Activated T-helper 17 cell treated with anti-CD3 and anti-CD28 coated beads, Interleukin-2, amount 50 U/mL, for 72 hours (primary cell): ENCODE data around the gene MFSD6L. TPM values are rescaled to one million over a fixed set of nuclear protein-coding genes. Genes with fewer than 3 reads are reported as not detected.
"Not testable (repeated sequence)": the region's sequence is repeated elsewhere in the genome, so short reads cannot be mapped to it uniquely, and the experiment has no call there.

Experiments
- ATAC-seq: fragments of 150-1000 bp; cut with Tn5 transposase; replicated peaks from 2 replicates; pipeline ENCODE4 v1.10.0; 2021; ENCODE audit warnings: mild to moderate bottlenecking, moderate library complexity
- H3K27ac Mint-ChIP-seq: one replicate; pipeline ENCODE4 v1.8.0; 2022; ENCODE audit warnings: mixed read lengths
- H3K27me3 Mint-ChIP-seq: one replicate; pipeline ENCODE4 v1.8.0; 2022; ENCODE audit warnings: mixed read lengths
- H3K36me3 Mint-ChIP-seq: one replicate; pipeline ENCODE4 v1.8.0; 2022; ENCODE audit warnings: low read depth, mild to moderate bottlenecking, mixed read lengths
- H3K4me1 Mint-ChIP-seq: one replicate; pipeline ENCODE4 v1.8.0; 2022; ENCODE audit warnings: mixed read lengths
- H3K4me3 Mint-ChIP-seq: one replicate; pipeline ENCODE4 v1.8.0; 2022; ENCODE audit warnings: mild to moderate bottlenecking, mixed read lengths
- H3K9me3 Mint-ChIP-seq: one replicate; pipeline ENCODE4 v1.8.0; 2022; ENCODE audit warnings: mixed read lengths
- total RNA-seq, 2 donors: library from RNA; stranded (reverse); gene quantifications; one replicate each; pipeline ENCODE4 v1.2.3, GENCODE V29; 2022

MFSD6L gene
- total RNA-seq, 2 donors from 2014 or later: 0.87 to 0.91 TPM

DNA sequence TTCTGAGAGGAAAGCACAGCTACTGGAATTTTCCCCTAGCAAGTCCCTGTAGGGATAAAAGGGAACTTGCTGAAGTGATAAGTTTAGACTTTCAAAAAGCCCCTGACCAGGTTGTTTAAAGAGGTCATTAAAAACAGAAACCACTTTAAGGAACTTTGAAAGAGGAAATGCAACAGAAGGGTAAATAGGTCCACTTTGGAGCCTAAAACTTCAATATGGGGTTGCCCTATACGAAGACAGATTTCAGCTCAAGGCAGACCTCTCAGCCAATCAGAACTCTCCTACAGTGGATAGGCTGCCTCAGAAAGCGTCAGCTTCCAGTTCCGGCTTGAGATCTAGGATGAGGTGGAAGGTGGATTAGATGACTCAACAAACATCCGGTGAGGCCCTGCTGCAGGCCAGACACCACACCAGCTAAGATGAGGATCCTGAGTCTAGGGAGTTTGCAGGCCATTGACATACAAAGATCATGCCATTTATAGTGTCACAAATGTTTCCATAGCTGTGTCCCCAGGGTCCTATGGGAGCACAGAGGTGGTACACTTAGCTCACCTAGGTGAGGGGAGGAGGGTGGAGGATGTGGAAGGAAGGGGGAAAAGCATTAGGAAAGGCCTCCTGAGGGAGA lies 7.9 kb upstream of the MFSD6L start:
- H3K27ac Mint-ChIP-seq: peak overlapping the region; percentile 74
- H3K9me3 Mint-ChIP-seq: peaks cover 17% of the 10 kb centered on the region
- H3K4me1 Mint-ChIP-seq: peaks cover 11% of the 10 kb centered on the region
- peak; percentile 93 for ATAC-seq
- H3K36me3 Mint-ChIP-seq: peaks cover 13% of the 10 kb centered on the region
- peak overlapping the region; percentile 30 for H3K4me3 Mint-ChIP-seq
- H3K27me3 Mint-ChIP-seq: peaks cover 14% of the 10 kb centered on the region

DNA sequence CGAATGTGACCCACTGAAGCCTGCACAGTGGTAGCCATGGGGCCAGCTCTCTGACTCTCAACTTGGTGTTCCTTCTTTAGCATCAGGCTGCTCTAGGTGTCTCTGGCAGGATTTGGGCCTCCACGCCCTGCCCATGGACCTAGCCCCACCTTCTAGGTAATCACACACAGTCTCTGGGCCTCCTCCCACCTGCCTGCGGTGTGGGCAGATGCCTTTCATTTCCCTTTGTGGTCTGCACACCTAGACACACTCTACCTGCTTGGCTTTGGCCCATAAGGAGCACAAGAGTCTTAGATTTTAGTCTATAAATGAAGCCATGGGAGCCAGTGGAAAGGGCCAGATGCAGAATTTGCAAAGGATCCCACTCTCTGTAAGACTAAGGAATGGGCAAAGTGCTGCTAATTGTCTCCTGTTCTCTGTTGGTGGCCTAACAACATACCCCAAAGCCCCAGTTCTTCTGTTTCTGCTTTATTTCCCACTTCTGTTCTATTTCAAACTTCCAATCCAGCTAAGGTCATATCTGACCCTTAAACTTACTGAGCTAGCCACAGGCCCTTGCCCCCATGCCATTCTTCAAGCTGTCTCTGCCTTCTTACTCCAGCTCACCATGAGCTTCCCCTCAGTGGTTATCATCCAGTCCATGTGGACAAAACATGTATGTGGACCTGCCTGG lies 7.2 kb upstream of the MFSD6L start:
- Mint-ChIP-seq H3K36me3 (peaks cover 6% of the 10 kb centered on the region), H3K27ac (peak overlapping the region; percentile 74), H3K4me3 (peak overlapping the region; percentile 30), H3K4me1 (peaks cover 11% of the 10 kb centered on the region), H3K27me3 (peaks cover 14% of the 10 kb centered on the region), H3K9me3 (peaks cover 17% of the 10 kb centered on the region)
- no peak for ATAC-seq

DNA sequence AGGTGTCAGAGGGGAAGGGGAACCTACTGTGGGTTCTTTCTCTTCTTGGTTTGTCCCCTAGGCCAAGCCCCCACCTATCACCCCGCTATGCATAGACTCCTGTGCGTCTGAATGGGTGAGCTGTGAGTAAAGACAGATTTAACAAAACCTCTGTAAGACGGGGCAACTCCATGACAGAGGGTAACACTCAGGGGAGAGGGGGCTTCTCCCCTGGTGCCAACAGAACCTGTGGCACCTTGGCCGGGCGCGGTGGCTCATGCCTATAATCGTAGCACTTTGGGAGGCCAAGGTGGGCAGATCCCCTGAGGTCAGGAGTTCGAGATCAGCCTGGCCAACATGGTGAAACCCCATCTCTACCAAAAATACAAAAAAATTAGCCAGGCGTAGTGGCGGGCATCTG lies 6.2 kb upstream of the MFSD6L start:
- Mint-ChIP-seq H3K4me1 (peaks cover 11% of the 10 kb centered on the region), H3K9me3 (peaks cover 17% of the 10 kb centered on the region), H3K27me3 (peaks cover 14% of the 10 kb centered on the region)
- H3K27ac Mint-ChIP-seq, H3K36me3 Mint-ChIP-seq, ATAC-seq, H3K4me3 Mint-ChIP-seq: not testable (repeated sequence)

DNA sequence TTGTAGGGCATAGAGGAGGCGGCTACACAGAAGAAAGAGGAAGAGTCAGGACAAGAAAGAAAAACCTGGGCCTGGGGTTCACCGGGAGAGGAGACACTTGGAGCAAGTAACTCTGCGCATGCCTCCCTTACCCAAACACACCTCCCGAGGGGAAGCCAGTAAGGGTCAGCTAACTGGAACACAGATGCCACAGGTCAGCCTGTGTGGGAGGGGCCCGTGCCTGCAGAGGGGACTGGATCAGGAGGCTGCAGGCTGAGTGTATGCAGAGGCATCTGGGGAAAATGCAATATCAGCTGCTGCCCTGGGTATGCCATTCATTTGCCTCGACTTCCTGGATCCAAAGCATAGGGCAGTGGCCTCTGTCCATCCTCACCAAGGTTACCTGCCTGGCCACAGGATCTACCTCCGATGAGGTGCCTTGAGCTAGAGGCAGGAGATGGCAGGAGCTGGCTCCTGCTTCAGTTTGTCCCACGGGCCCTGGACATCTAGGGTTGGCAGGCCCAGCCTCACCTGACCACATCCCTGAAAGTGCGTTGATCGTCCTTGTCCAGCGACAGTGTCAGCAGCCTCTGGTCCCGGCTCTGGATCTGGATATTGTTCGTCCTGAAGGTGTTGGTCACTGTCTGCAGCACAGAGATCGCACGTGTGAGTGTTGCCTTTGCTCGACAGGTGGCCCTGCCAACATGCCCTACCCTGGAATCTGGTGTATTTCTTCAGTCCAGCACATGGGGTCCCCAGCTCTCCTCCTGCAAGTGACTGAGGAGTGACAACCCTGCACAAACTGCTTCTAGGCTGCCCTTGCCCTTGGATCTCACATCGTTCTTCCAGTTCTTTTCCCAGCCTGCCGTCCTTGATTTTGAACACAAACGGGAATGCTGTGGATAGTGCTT lies 4.6 kb upstream of the MFSD6L start:
- Mint-ChIP-seq H3K4me1 (peaks cover 11% of the 10 kb centered on the region), H3K27ac (peak overlapping the region; percentile 63), H3K9me3 (peaks cover 13% of the 10 kb centered on the region), H3K36me3 (peaks cover 5% of the 10 kb centered on the region), H3K27me3 (peaks cover 14% of the 10 kb centered on the region), H3K4me3 (no peak overlapping the region)
- ATAC-seq: no peak

DNA sequence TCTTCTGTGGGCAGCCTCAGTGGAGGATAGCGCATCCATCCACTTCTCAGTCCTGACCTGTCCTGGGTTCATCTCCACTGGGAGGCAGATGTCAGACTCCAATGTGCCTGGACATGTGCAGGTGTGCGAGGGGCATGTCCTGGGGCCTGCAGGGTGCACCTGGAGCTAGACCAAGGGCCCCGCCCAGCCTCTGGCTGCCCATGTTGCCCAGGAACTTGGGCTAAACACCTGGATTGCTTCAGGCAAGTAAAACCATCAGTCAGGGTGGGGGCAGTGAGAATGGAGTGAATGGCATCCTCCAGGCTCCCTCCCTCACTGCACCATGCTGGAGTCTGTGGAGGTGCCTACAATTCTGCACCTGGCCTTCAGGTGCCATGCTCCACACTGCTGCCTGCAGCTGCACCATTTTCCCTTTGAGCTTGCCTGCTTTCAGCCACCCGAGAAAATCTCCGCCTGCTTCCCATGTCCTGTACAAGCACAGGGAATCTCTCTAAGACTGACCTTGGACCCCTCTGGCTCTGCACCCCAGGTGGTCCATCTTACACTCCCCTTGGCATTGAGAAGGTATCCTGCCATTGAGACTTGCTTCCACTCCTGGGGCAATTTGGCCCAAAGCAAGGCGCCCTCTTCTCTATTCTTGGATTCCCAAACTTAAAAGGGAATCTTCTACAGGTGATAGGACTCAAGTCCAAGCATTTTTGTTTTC lies 2.1 kb upstream of the MFSD6L start:
- no peaks in the 10 kb centered on the region for H3K4me1 Mint-ChIP-seq
- H3K27me3 Mint-ChIP-seq: no peaks in the 10 kb centered on the region
- no peak for ATAC-seq
- no peak overlapping the region for H3K27ac Mint-ChIP-seq
- no peaks in the 10 kb centered on the region for H3K9me3 Mint-ChIP-seq
- H3K4me3 Mint-ChIP-seq: no peak overlapping the region
- H3K36me3 Mint-ChIP-seq: no peaks in the 10 kb centered on the region

DNA sequence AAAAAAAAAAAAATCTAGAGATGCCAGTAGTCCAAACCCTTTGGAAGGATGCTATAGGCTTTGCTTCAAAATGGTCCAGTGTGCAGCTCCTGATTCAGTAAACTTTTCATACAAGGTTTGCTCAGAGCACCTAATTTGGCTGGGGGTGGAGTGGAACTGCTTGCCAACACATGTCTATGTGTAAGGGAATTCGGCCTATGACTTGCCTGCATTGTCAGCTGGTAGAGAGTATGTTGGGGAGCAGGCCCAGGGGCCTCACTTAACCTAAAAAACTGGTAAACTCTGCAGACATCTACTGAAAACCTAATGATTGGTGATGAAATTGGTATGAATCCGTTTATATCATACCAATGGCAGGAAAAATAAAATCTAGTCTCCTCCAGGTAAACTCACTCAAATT lies 1.5 kb upstream of the MFSD6L start:
- H3K27me3 Mint-ChIP-seq: no peaks in the 10 kb centered on the region
- H3K36me3 Mint-ChIP-seq: no peaks in the 10 kb centered on the region

DNA sequence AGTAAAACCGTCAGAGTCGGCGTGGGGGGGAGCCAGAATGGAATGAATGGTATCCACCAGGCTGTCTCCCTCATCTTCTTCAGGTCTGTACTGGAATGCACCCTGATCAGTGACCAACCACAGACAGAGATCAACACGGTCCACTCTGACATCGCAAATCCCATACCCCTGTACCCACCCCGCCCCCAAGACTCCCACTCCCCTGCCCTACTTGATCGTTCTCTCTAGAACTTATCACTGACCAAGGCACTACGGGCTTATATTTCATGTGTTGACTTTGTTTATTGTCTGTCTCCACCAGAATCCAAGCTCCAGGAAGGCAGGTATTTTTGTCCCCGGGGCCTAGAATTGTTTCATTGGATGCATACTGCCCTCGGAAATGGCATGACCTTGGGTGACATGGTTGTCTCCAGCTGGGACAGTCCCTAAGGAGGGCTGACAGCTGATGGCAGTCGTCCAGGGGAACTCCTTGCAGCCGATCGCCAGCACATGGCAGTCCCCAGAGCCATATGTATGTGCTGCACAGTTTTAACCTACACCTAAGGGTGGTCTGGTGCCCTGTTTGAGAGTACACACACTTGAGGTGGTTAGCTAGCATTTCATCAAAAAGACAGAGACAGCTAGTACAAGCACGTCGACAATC lies 526 bp upstream of the MFSD6L start:
- no peak for ATAC-seq
- H3K4me3 Mint-ChIP-seq: no peak overlapping the region
- H3K27me3 Mint-ChIP-seq: no peaks in the 10 kb centered on the region
- no peaks in the 10 kb centered on the region for H3K36me3 Mint-ChIP-seq
- H3K4me1 Mint-ChIP-seq: no peaks in the 10 kb centered on the region
- H3K27ac Mint-ChIP-seq: no peak overlapping the region
- no peaks in the 10 kb centered on the region for H3K9me3 Mint-ChIP-seq

More for the DNA sequence above, 1.5 kb upstream of the MFSD6L start:
- ATAC-seq: no peak
- no peak overlapping the region for H3K4me3 Mint-ChIP-seq
- no peak overlapping the region for H3K27ac Mint-ChIP-seq
- no peaks in the 10 kb centered on the region for H3K4me1 Mint-ChIP-seq
- no peaks in the 10 kb centered on the region for H3K9me3 Mint-ChIP-seq

DNA sequence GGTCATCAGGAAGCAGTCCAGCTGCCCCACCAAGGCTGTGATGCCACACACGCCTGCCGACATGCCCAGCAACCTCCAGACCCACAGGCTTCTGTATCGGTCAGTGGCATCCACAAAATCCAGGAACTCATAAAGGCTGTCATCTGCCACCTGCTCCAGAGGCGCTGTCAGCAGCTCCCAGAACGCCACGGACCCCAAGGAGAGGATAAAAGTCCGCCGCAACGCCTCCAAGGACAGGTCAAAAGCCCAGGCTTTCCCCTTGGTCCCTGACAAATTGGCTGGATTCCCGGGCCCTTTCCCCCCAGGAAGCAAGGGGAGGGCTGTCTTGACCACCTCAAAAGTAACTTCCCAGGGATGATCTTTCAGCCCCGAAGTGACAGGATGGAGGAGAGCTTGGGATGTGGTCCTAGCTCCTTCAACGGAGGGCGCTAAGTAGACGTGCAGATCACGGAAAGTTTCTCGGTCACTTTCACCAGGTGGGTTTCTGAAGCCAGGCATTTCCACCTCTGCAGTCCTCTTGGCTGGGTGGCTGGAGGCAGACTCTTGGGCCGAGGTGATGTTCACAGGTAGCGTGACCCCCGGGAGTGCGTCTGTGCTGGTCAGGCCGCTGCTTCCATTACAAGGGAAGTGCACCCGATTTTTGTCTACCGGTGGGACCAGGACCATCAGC lies 854 bp downstream of the MFSD6L start:
- H3K27me3 Mint-ChIP-seq: no peaks in the 10 kb centered on the region
- H3K36me3 Mint-ChIP-seq: no peaks in the 10 kb centered on the region
- H3K27ac Mint-ChIP-seq: no peak overlapping the region
- no peaks in the 10 kb centered on the region for H3K9me3 Mint-ChIP-seq
- no peaks in the 10 kb centered on the region for H3K4me1 Mint-ChIP-seq
- ATAC-seq: no peak
- H3K4me3 Mint-ChIP-seq: no peak overlapping the region

DNA sequence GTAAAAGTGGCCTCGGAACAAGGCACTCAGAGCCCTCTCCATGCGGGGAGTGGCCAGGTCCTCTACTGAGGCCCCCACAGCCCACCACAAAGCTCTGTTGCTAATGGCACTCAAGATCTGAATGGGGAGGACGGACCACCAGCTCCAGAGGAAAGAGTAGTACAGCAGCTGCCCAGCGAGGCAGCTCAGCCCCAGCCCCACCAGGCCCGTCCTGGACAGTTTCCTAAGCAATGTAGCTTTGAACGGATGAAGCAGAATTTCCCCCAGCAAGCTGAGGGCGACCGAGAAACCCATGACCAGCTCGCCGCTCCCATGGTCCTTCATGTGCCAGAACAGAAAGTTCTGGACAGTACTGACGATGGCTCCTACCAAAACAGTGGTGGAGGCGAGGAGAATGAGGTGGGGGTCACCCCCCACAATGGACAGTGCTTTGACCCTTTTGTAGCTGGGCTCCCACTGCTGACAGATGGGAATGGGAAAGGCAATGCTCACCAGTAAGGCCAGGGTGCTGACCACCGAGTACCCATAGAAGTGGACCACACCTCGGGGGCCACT lies 1.5 kb downstream of the MFSD6L start:
- no peak for ATAC-seq
- no peak overlapping the region for H3K27ac Mint-ChIP-seq

DNA sequence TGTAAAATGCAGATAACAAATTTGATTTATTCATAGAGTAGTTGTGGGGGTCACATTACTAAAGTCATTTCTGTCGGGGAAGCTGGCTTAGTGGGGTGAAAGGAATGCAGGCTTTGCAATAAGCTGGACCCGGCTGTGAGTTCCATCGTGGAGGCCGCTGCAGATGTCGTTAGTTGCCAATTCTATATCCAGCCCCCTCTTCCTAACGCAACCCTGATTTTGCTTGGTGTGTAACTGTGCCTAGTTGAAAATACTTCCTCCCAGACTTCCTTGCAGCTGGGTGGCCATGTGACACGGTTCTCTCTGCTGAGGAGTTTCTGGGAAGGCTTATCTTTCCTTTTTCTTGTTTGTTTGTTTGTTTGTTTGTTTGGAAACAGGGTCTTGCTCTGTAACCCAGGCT lies 4.5 kb downstream of the MFSD6L start:
- no peak for ATAC-seq
- no peak overlapping the region for H3K27ac Mint-ChIP-seq
- H3K27me3 Mint-ChIP-seq: peaks cover 3% of the 10 kb centered on the region
- H3K4me3 Mint-ChIP-seq: no peak overlapping the region
- no peaks in the 10 kb centered on the region for H3K36me3 Mint-ChIP-seq
- H3K9me3 Mint-ChIP-seq: no peaks in the 10 kb centered on the region
- H3K4me1 Mint-ChIP-seq: no peaks in the 10 kb centered on the region

More for the DNA sequence above, 1.5 kb downstream of the MFSD6L start:
- H3K27me3 Mint-ChIP-seq: no peaks in the 10 kb centered on the region
- H3K9me3 Mint-ChIP-seq: no peaks in the 10 kb centered on the region
- H3K36me3 Mint-ChIP-seq: no peaks in the 10 kb centered on the region
- H3K4me1 Mint-ChIP-seq: no peaks in the 10 kb centered on the region
- no peak overlapping the region for H3K4me3 Mint-ChIP-seq

DNA sequence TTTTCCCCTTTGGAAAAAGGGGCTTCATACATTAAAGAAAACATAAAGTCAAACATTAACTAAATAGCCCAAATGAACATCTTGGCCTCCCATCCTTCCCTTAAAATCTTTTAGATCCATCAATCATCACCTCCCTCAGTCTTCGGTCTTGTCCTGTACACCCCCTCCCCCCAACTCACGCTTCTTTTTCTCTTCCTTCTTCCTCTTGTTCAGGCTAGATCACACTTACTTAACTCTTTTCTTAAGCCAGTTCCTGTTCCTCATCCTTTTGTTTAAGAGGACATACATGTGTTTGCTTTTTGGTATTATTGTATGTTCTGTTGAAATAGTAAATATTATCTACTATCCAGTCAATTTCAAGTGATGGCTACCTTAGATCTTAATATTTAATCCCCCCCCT lies 5.5 kb downstream of the MFSD6L start:
- Mint-ChIP-seq H3K27me3 (peaks cover 3% of the 10 kb centered on the region), H3K27ac (peak overlapping the region; percentile 4), H3K9me3 (no peaks in the 10 kb centered on the region), H3K4me1 (no peaks in the 10 kb centered on the region), H3K36me3 (no peaks in the 10 kb centered on the region), H3K4me3 (no peak overlapping the region)
- ATAC-seq: no peak

DNA sequence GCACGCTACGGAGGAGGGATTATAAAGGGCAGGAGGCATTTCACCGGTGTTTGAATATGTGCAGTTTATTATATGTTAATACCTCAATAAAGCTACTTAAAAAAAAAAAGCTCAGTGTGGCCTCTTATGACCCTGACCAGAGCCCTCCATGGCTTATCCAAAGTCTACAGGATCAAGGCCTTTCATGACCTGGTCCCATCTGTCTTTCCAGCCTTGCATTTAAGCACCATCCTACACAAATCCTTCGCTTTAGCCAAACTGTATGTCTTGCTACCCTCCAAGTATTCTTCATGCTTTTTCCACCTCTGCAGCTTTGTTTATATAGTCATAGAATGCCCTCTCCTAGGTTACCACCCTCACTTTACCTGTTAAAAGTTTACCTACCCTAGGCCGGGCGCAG lies 6.5 kb downstream of the MFSD6L start:
- no peak overlapping the region for H3K27ac Mint-ChIP-seq
- ATAC-seq: no peak
- peaks cover 9% of the 10 kb centered on the region for H3K27me3 Mint-ChIP-seq
- no peaks in the 10 kb centered on the region for H3K36me3 Mint-ChIP-seq
- no peaks in the 10 kb centered on the region for H3K9me3 Mint-ChIP-seq
- no peak overlapping the region for H3K4me3 Mint-ChIP-seq
- H3K4me1 Mint-ChIP-seq: no peaks in the 10 kb centered on the region

DNA sequence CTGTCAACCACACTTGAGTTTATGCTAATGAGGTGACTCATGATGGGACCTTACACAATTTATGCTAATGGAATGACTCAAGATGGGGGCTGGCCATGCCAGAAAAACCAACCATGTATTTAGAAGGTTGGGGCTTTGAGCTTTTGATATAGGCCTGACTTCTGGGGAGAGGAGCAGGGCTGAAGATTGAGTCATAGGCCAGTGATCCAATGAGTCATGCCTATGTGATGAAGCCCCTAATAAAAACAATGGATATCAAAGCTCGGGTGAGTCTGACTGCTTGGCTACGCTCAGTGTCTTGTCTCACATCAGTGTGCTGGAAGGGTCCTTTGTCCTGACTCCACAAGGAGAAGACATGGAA lies 7.3 kb downstream of the MFSD6L start:
- Mint-ChIP-seq H3K4me1 (no peaks in the 10 kb centered on the region), H3K4me3 (no peak overlapping the region), H3K27me3 (peaks cover 9% of the 10 kb centered on the region), H3K9me3 (no peaks in the 10 kb centered on the region), H3K27ac (no peak overlapping the region), H3K36me3 (no peaks in the 10 kb centered on the region)
- ATAC-seq: peak; percentile 88
